SU-DHL-6 (cell line): ENCODE results near the gene KCNH8.
A peak's percentile ranks its signal among the peaks of the same experiment; 100 is the strongest.

ENCODE experiments used
- H2AFZ ChIP-seq: fragments of 200-600 bp; sonication (generic); 2 replicates; pipeline ENCODE4 v1.6.1; 2014; ENCODE audit warnings: low read depth, mild to moderate bottlenecking, moderate library complexity, mixed read lengths, antibody characterized with exemption, low read length; ENCODE audit not compliant: severe bottlenecking
- H3F3A ChIP-seq: fragments of 200-600 bp; shearing (Covaris generic); 2 replicates; pipeline ENCODE4 v1.6.0; 2016; ENCODE audit warnings: antibody characterized with exemption, mild to moderate bottlenecking; ENCODE audit not compliant: insufficient read depth
- H3K27ac ChIP-seq: fragments of 200-600 bp; sonication (generic); 2 replicates; pipeline ENCODE4 v1.5.1; 2016; ENCODE audit warnings: low read depth, mild to moderate bottlenecking, low read length, moderate library complexity, mixed read lengths
- H3K27me3 ChIP-seq: fragments of 200-600 bp; sonication (generic), shearing (Covaris generic); 2 replicates; pipeline ENCODE4 v1.6.0; 2014; ENCODE audit warnings: mild to moderate bottlenecking, low read length
- H3K36me3 ChIP-seq: fragments of 200-600 bp; sonication (generic); 2 replicates; pipeline ENCODE4 v1.6.1; 2014; ENCODE audit warnings: mild to moderate bottlenecking, low read length, mixed read lengths
- H3K4me2 ChIP-seq: fragments of 300-600, 200-600 bp; shearing (Covaris generic), sonication (generic); 2 replicates; pipeline ENCODE4 v1.6.0; 2014; ENCODE audit warnings: low read length, low read depth, mild to moderate bottlenecking; ENCODE audit not compliant: poor library complexity, severe bottlenecking
- H3K4me3 ChIP-seq: fragments of 200-600 bp; sonication (generic); 2 replicates; pipeline ENCODE4 v1.5.1; 2014; ENCODE audit warnings: antibody characterized with exemption, low read length, mild to moderate bottlenecking, mixed read lengths; ENCODE audit not compliant: insufficient read depth, poor library complexity, severe bottlenecking
- H3K79me2 ChIP-seq: fragments of 200-600 bp; sonication (generic); 2 replicates; pipeline ENCODE4 v1.6.1; 2014; ENCODE audit warnings: mild to moderate bottlenecking, low read length, moderate library complexity; ENCODE audit not compliant: insufficient read depth
- H3K9ac ChIP-seq: fragments of 200-600 bp; sonication (generic); 2 replicates; pipeline ENCODE4 v1.7.0; 2014; ENCODE audit warnings: mild to moderate bottlenecking, low read length
- H3K9me2 ChIP-seq: fragments of 200-600 bp; sonication (generic); replicated peaks from 2 replicates; pipeline ENCODE4 v1.6.1; 2014; ENCODE audit warnings: low read length; ENCODE audit not compliant: insufficient read depth
- H3K9me3 ChIP-seq: fragments of 200-600 bp; sonication (generic); 2 replicates; pipeline ENCODE4 v1.6.1; 2014; ENCODE audit warnings: low read length, mixed read lengths; ENCODE audit not compliant: insufficient read depth
- H4K20me1 ChIP-seq: fragments of 200-600 bp; sonication (generic); 2 replicates; pipeline ENCODE4 v1.6.1; 2014; ENCODE audit warnings: low read depth, mild to moderate bottlenecking, antibody characterized with exemption, low read length, moderate library complexity, mixed read lengths
- EZH2phosphoT487 ChIP-seq: fragments of 200-600 bp; sonication (generic), shearing (Covaris generic); conservative IDR thresholded peaks from 2 replicates; pipeline ENCODE4 v1.6.1; 2018; ENCODE audit warnings: mild to moderate bottlenecking, antibody characterized with exemption, low read length, moderate library complexity, mixed read lengths
- TF ChIP-seq, protein P1 (sequence below): fragments of 200-600 bp; sonication (generic); IDR thresholded peaks from one replicate; pipeline ENCODE4 v1.5.1; 2017; ENCODE audit warnings: antibody characterized with exemption, mild to moderate bottlenecking, low read length, moderate library complexity; ENCODE audit not compliant: insufficient read depth, poor library complexity, severe bottlenecking

The KCNH8 gene

DNA sequence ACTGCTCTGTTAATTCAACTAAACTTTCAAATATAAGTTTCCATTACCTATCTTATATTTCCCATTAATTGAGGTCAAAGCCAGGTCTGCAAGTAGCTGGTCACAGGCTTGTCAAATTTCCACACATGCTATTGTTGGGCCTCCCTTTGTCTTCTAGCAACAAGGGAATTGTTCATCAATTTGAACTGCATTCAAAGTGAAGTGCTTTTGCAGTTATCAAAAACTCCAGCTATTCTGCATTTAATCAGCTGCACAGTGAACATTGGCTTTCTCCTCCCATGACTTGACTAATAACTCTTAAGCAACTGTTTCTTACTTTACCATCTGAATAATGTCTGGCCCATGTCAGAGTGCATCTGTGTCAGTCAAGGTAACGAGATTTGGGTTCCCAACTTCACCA is 198.4 kb downstream of the KCNH8 start:
- H3K9me2 ChIP-seq: no peaks in the 10 kb centered on the region
- peaks cover 34% of the 10 kb centered on the region for H3F3A ChIP-seq
- H3K4me2 ChIP-seq: peak overlapping the region; percentile 94
- peak overlapping the region; percentile 66 for H3K9ac ChIP-seq
- H2AFZ ChIP-seq: no peak overlapping the region
- H3K27ac ChIP-seq: peak overlapping the region; percentile 99
- H3K4me3 ChIP-seq: peak overlapping the region; percentile 51
- TF ChIP-seq EZH2phosphoT487: no peak
- TF ChIP-seq, protein P1, sequence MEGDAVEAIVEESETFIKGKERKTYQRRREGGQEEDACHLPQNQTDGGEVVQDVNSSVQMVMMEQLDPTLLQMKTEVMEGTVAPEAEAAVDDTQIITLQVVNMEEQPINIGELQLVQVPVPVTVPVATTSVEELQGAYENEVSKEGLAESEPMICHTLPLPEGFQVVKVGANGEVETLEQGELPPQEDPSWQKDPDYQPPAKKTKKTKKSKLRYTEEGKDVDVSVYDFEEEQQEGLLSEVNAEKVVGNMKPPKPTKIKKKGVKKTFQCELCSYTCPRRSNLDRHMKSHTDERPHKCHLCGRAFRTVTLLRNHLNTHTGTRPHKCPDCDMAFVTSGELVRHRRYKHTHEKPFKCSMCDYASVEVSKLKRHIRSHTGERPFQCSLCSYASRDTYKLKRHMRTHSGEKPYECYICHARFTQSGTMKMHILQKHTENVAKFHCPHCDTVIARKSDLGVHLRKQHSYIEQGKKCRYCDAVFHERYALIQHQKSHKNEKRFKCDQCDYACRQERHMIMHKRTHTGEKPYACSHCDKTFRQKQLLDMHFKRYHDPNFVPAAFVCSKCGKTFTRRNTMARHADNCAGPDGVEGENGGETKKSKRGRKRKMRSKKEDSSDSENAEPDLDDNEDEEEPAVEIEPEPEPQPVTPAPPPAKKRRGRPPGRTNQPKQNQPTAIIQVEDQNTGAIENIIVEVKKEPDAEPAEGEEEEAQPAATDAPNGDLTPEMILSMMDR: no peak
- H3K36me3 ChIP-seq: peaks cover 9% of the 10 kb centered on the region; the same call in 1 of the 2 replicates
- no peaks in the 10 kb centered on the region for H3K27me3 ChIP-seq
- no peaks in the 10 kb centered on the region for H4K20me1 ChIP-seq
- no peaks in the 10 kb centered on the region for H3K9me3 ChIP-seq
- H3K79me2 ChIP-seq: peaks cover 4% of the 10 kb centered on the region; the same call in 1 of the 2 replicates

DNA sequence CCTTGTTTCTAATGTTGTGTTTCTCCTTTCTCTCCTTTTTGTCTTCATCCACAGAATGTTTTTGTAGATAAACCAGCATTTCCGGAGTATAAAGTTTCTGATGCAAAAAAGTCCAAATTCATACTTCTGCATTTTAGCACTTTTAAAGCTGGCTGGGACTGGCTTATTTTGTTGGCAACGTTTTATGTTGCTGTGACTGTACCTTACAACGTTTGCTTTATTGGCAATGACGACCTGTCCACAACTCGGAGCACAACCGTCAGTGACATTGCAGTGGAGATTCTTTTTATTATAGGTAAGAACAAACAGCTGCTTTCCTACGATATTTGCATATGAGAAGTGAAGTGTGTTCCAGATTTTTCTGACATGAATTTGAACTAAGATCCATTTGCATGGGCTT is 199.4 kb downstream of the KCNH8 start:
- H4K20me1 ChIP-seq: no peaks in the 10 kb centered on the region
- H3F3A ChIP-seq: peaks cover 34% of the 10 kb centered on the region
- peak overlapping the region; percentile 94 for H3K4me2 ChIP-seq
- no peaks in the 10 kb centered on the region for H3K9me2 ChIP-seq
- H3K4me3 ChIP-seq: peak overlapping the region; percentile 51
- H3K9ac ChIP-seq: peak overlapping the region; percentile 66
- no peaks in the 10 kb centered on the region for H3K9me3 ChIP-seq
- TF ChIP-seq, protein P1: no peak
- TF ChIP-seq EZH2phosphoT487: no peak
- peak overlapping the region; percentile 99 for H3K27ac ChIP-seq
- no peaks in the 10 kb centered on the region for H3K27me3 ChIP-seq
- peaks cover 4% of the 10 kb centered on the region; the same call in 1 of the 2 replicates for H3K79me2 ChIP-seq
- H3K36me3 ChIP-seq: 0 out of 2 replicates have a peak, but pooled peaks cover 7% of the 10 kb centered on the region
- H2AFZ ChIP-seq: no peak overlapping the region

DNA sequence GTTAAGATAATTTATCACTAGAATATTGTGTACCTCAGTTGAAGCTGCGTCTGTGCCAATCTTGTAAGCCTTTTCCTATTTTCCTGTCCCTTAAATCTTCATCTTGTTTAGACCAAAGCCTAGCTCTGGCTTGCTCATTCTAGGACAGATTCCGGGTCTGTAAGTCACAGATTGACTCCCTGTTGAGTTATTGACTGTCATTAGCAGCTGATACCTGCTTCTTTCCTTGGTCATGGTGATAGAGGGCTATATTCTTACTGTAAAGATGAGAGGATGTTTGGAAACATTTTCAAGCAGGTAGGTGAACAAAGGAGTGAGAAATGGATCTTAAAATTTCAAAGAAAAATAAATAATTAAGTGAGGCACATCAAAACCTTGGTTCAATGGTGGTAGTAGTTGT is 200.2 kb downstream of the KCNH8 start:
- Histone ChIP-seq H3K36me3 (0 out of 2 replicates have a peak, but pooled peaks cover 7% of the 10 kb centered on the region), H3K4me3 (peak overlapping the region; percentile 51), H3K9me2 (no peaks in the 10 kb centered on the region), H3K9ac (peak overlapping the region; percentile 66), H4K20me1 (no peaks in the 10 kb centered on the region), H3F3A (peaks cover 34% of the 10 kb centered on the region), H3K27me3 (no peaks in the 10 kb centered on the region), H3K27ac (peak overlapping the region; percentile 99), H3K79me2 (peaks cover 4% of the 10 kb centered on the region; the same call in 1 of the 2 replicates), H3K4me2 (peak overlapping the region; percentile 94), H2AFZ (no peak overlapping the region), H3K9me3 (no peaks in the 10 kb centered on the region)
- TF ChIP-seq, protein P1: no peak
- no peak for TF ChIP-seq EZH2phosphoT487
